GM12878 (cell line): ENCODE results near the gene NFYC. TPM values are rescaled to one million over a fixed set of nuclear protein-coding genes. Genes with fewer than 3 reads are reported as not detected.
A peak's percentile ranks its signal among the peaks of the same experiment; 100 is the strongest.

ENCODE experiments used
- ATAC-seq: fragments of 200-7000 bp; cut with Tn5 transposase; 3 replicates; pipeline ENCODE4 v1.9.1; 2020; ENCODE audit warnings: mild to moderate bottlenecking, moderate library complexity
- BruUV-seq: library from RNA; stranded (reverse); fragments of 400-500 nt; replicated peaks from 2 replicates; lab custom pipeline; 2021; lab: Mats Ljungman, UMichigan
- CTCF ChIA-PET: fragments of 300-600 bp; sonication (Branson Sonifier 250); formaldehyde crosslinking; extraction: SDS; loops from one replicate; lab custom pipeline; 2021; ENCODE audit warnings: inconsistent platforms; lab: Yijun Ruan, JAX
- POLR2A ChIA-PET: fragments of 350-600 bp; formaldehyde crosslinking; extraction: SDS; loops from one replicate; lab custom pipeline; 2021; ENCODE audit warnings: inconsistent platforms; lab: Charles Lee
- RAD21 ChIA-PET: fragments of 300-600 bp; sonication (Branson Sonifier 250); formaldehyde crosslinking; loops from one replicate; lab custom pipeline; 2023; ENCODE audit warnings: antibody characterized with exemption; ENCODE audit not compliant: unreplicated experiment; lab: Charles Lee
- SMC1A ChIA-PET: fragments of 300-600 bp; sonication (Branson Sonifier 250); formaldehyde crosslinking; loops from one replicate; lab custom pipeline; 2023; ENCODE audit not compliant: unreplicated experiment, uncharacterized antibody; lab: Charles Lee
- DNase-seq: peaks from one replicate; pipeline ENCODE4 v3.0.0-alpha.2; 2011; ENCODE audit warnings: low read depth, low spot score
- FAIRE-seq: peaks from 3 replicates; lab custom pipeline; 2011; peaks lifted over from hg19 to GRCh38; lab: Jason Lieb, UNC
- H2AFZ ChIP-seq: 2 replicates; pipeline ENCODE4 v1.6.0; 2011; ENCODE audit warnings: low read depth, low read length, control low read depth; ENCODE audit not compliant: control insufficient read depth
- H3K27ac ChIP-seq: 2 replicates; pipeline ENCODE4 v1.5.1; 2011; ENCODE audit warnings: control low read depth; ENCODE audit not compliant: control insufficient read depth, insufficient read depth
- H3K27me3 ChIP-seq, 2 experiments: replicated peaks in 1 of 2; 2 replicates each; pipeline versions ENCODE4 v1.6.0 to v1.6.1; 2011; ENCODE audit warnings: low read length in 1 of 2; ENCODE audit not compliant: control insufficient read depth in 2 of 2, insufficient read depth in 2 of 2
- H3K36me3 ChIP-seq, 2 experiments: 2 replicates each; pipeline ENCODE4 v1.5.1; 2011; ENCODE audit warnings: low read length in 1 of 2; ENCODE audit not compliant: control insufficient read depth in 2 of 2, insufficient read depth in 2 of 2
- H3K4me1 ChIP-seq: 2 replicates; pipeline ENCODE4 v1.6.1; 2011; ENCODE audit warnings: mild to moderate bottlenecking, low read length, moderate library complexity, mixed read lengths; ENCODE audit not compliant: control insufficient read depth, insufficient read depth
- H3K4me2 ChIP-seq: 2 replicates; pipeline ENCODE4 v1.6.0; 2011; ENCODE audit warnings: control low read depth; ENCODE audit not compliant: control insufficient read depth, insufficient read depth
- H3K4me3 ChIP-seq: fragments of 200-600 bp; sonication (generic); 2 replicates; pipeline ENCODE4 v1.5.1; 2016
- H3K79me2 ChIP-seq: 2 replicates; pipeline ENCODE4 v1.6.0; 2011; ENCODE audit warnings: low read length; ENCODE audit not compliant: control insufficient read depth, insufficient read depth
- H3K9ac ChIP-seq: 2 replicates; pipeline ENCODE4 v1.8.0; 2011; ENCODE audit warnings: low read length, control low read depth, mixed read lengths; ENCODE audit not compliant: control insufficient read depth, insufficient read depth
- H3K9me3 ChIP-seq: replicated peaks from 3 replicates; pipeline ENCODE4 v1.5.1; 2011; ENCODE audit warnings: mild to moderate bottlenecking, low read length; ENCODE audit not compliant: control insufficient read depth, insufficient read depth
- H4K20me1 ChIP-seq: 2 replicates; pipeline ENCODE4 v1.6.0; 2011; ENCODE audit not compliant: control insufficient read depth, insufficient read depth
- BACH1 ChIP-seq: fragments of 450-650 bp; IDR thresholded peaks from 2 replicates; pipeline ENCODE4 v1.6.1; 2017; ENCODE audit warnings: mild to moderate bottlenecking, borderline replicate concordance
- IKZF2 ChIP-seq, 2 experiments: fragments of 450-650 bp; IDR thresholded peaks; 2 replicates each; pipeline ENCODE4 v1.6.1; 2017; ENCODE audit warnings: mild to moderate bottlenecking in 2 of 2, moderate library complexity in 2 of 2
- MEF2A ChIP-seq: IDR thresholded peaks from 2 replicates; pipeline ENCODE4 v1.6.1; 2011; ENCODE audit warnings: low read depth, mild to moderate bottlenecking, low read length, moderate library complexity; ENCODE audit not compliant: insufficient read depth
- MEF2B ChIP-seq: fragments of 450-650 bp; IDR thresholded peaks from 2 replicates; pipeline ENCODE4 v1.6.1; 2018; ENCODE audit warnings: mild to moderate bottlenecking, moderate library complexity; ENCODE audit not compliant: partially characterized antibody, poor library complexity, severe bottlenecking
- TCF12 ChIP-seq: IDR thresholded peaks from 2 replicates; pipeline ENCODE4 v1.6.1; 2011; ENCODE audit warnings: low read depth, mild to moderate bottlenecking, low read length
- ZNF24 ChIP-seq: fragments of 450-650 bp; IDR thresholded peaks from 2 replicates; pipeline ENCODE4 v1.6.1; 2017; ENCODE audit warnings: antibody characterized with exemption, mild to moderate bottlenecking
- WGBS: methylation state at CpG from one replicate; pipeline ENCODE4 v1.1.6; 2016; ENCODE audit warnings: low lambda C conversion rate; ENCODE audit not compliant: insufficient replicate concordance, insufficient coverage; ENCODE audit errors: missing lambda C conversion rate; 5-methylcytosine and 5-hydroxymethylcytosine counted together
- in situ Hi-C: fragments of 300-500 bp; cut with MboI; formaldehyde crosslinking; loops from 9 replicates; pipeline ENCODE4 v1.14.3; 2018; ENCODE audit warnings: mixed read lengths
- intact Hi-C: fragments of 100-400 bp; cut with micrococcal nuclease; formaldehyde crosslinking; loops from one replicate; pipeline ENCODE4 v1.14.2; 2022; ENCODE audit not compliant: unreplicated experiment
- polyA plus RNA-seq, 11 experiments: library from polyadenylated mRNA; depleted of rRNA in 4 of 11; unstranded in 6 of 11; stranded (reverse) in 5 of 11; fragments of >200 nt; fragmentation: Nextera tagmentation in 4 of 11; fragmentation: Illumina TruSeq in 1 of 11; extraction: Ambion mirVana in 4 of 11; extraction: Trizol in 1 of 11; gene quantifications; 1 replicate in 1 of 11; 2 replicates in 10 of 11; pipeline versions ENCODE4 v1.2.1 to v1.2.3, GENCODE V29; 2011 to 2016; ENCODE audit warnings: inconsistent platforms in 2 of 11, missing spikeins in 2 of 11, low read depth in 1 of 11
- total RNA-seq, 4 experiments: library from RNA; depleted of rRNA in 3 of 4; stranded (reverse); fragments of >200 nt in 3 of 4; fragmentation: Illumina TruSeq in 1 of 4; extraction: Trizol in 1 of 4; gene quantifications; 2 replicates each; pipeline versions ENCODE4 v1.2.1 to v1.2.3, GENCODE V29; 2013 to 2021

The NFYC gene
- total and polyA plus RNA-seq, 10 of the 15 experiments (the other 5 are each of a cell fraction or from before 2014, with no cell fraction given) = 4.3 to 84.2 (median 58.3) TPM

DNA sequence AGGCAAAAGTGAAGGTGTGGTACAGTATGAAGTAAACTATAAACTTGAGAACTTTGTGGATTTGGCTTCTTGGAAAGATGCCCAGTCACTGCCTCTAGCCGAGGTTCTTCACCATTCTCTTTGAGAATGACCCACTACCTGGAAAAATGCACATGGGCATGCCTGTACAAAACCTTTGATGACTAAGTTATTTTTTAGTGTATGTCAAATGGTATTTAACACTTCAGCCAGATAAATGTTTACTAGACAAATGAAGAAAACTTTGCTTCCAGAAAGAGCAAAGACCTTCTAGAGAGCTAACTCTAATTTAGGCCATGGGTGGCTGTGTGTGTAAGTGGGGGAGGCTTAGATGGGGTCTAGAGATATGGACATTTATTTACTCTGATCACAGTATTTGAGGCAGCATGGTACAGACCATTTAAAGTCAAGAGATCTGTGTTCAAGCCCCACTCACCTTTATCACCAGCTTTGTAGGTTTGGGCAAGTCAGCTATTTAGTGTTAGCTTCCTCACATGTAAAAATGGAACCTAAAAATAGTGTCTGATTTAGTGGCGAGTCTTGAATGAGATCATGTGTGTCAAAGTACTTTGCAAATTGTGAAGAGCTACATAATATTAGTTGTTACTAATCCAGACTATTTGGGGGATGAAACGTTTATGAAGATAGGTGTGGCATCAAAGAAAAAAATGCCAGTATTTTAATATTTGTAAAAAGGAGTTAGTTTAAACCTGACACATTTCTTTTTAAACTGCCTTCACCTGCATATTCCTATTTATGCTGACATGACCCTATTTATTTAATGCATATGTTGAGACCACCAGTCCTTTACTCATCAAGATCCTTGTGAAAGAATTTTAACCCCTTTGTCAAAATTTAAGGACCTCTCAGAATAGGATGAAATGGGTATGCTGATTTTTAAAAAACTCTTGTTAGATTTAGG is 20.2 kb downstream of the NFYC start:
- RAD21 ChIA-PET = interaction anchor here (0.7 to 6.1 kb wide), 8 partner anchors 10 to 53 kb away, joined by 3 to 89 read pairs (median 4); partner anchors contain the start of gene NFYC

More for the DNA sequence above, 20.2 kb downstream of the NFYC start:
- intact Hi-C loops (no loop called here), in situ Hi-C loops (no loop called here)
- Histone ChIP-seq H2AFZ (no peak overlapping the region), H3K4me2 (peak overlapping the region; percentile 56), H3K27me3 (no peaks in the 10 kb centered on the region), H3K4me3 (peak overlapping the region; percentile 77), H3K9ac (peak overlapping the region; percentile 65), H3K4me1 (peaks cover 19% of the 10 kb centered on the region), H4K20me1 (no peaks in the 10 kb centered on the region), H3K9me3 (no peaks in the 10 kb centered on the region), H3K79me2 (peaks cover 88% of the 10 kb centered on the region), H3K36me3 (peaks cover 0 to 10% of the 10 kb centered on the region in 2 experiments; a peak in 3 of 4 replicates), H3K27ac (peak overlapping the region; percentile 82)
- ChIA-PET POLR2A (interaction anchor here (0.6 to 12.7 kb wide), 5 partner anchors 11 to 92 kb away, joined by 3 to 244 read pairs (median 4); partner anchors contain the start of gene NFYC), SMC1A (interaction anchor here (0.8 to 6.3 kb wide), 9 partner anchors 10 to 269 kb away, joined by 3 to 115 read pairs (median 4); partner anchors contain the start of gene NFYC), CTCF (interaction anchor here (0.7 to 4.2 kb wide), 10 partner anchors 8 to 62 kb away, joined by 3 to 36 read pairs (median 8); partner anchors contain the start of gene NFYC)
- DNase-seq (no peak), ATAC-seq (peak; percentile 2; the same call in 1 of the 3 replicates), FAIRE-seq (no peak)
- peak; percentile 26; the same call in 1 of the 2 replicates for TF ChIP-seq ZNF24
- TF ChIP-seq IKZF2 (IDR thresholded peaks at IDR 0.05) = 0 out of 4 replicates have a peak, but pooled peaks of 1 of the 2 experiments have one; percentile 9
- TF ChIP-seq MEF2A = 0 out of 2 replicates have a peak, but pooled peaks have one; percentile 7
- TF ChIP-seq TCF12 = no peak
- TF ChIP-seq MEF2B = peak; percentile 47
- 0 out of 2 replicates have a peak, but pooled peaks have one; percentile 29 for TF ChIP-seq BACH1
- 1% methylated on average over 3 of the region's 3 CpGs for WGBS
- no TSS peak for BruUV-seq
